SK-N-MC (cell line): ENCODE data around the gene EGR2.

Experiments
- DNase-seq: peaks from one replicate; pipeline ENCODE4 v3.0.0-alpha.2; 2011; ENCODE audit warnings: low read depth, low spot score
- H3K27ac ChIP-seq: fragments of 200-600 bp; sonication (generic); 2 replicates; pipeline ENCODE4 v1.5.1; 2016; ENCODE audit warnings: mixed run types
- H3K36me3 ChIP-seq: fragments of 200-600 bp; sonication (generic); 2 replicates; pipeline ENCODE4 v1.6.1; 2017; ENCODE audit warnings: antibody characterized with exemption, low read length, mixed read lengths; ENCODE audit not compliant: insufficient read depth
- H3K4me3 ChIP-seq: fragments of 200-600 bp; sonication (generic); 2 replicates; pipeline ENCODE4 v1.5.1; 2016
- H3K9ac ChIP-seq: fragments of 200-600 bp; sonication (generic); 2 replicates; pipeline ENCODE4 v1.8.0; 2017; ENCODE audit warnings: mixed run types, mixed read lengths; ENCODE audit not compliant: insufficient read length
- H3K9me3 ChIP-seq: fragments of 200-600 bp; sonication (generic); 2 replicates; pipeline ENCODE4 v1.6.1; 2017; ENCODE audit warnings: low read depth, mild to moderate bottlenecking, antibody characterized with exemption, low read length, moderate library complexity, mixed read lengths
- EZH2 ChIP-seq: fragments of 200-600 bp; sonication (generic); IDR thresholded peaks from one replicate; pipeline ENCODE4 v1.6.1; 2017; ENCODE audit warnings: antibody characterized with exemption
- FOXP2 ChIP-seq: optimal IDR thresholded peaks from 2 replicates; pipeline ENCODE3; 2011; ENCODE audit warnings: mild to moderate bottlenecking, moderate library complexity; ENCODE audit not compliant: insufficient read depth; ENCODE audit errors: extremely low read length, control extremely low read depth
- POLR2AphosphoS5 ChIP-seq: IDR thresholded peaks from 2 replicates; pipeline ENCODE4 v1.6.1; 2012; ENCODE audit warnings: mild to moderate bottlenecking, low read depth, low read length, borderline replicate concordance

EGR2 gene

DNA sequence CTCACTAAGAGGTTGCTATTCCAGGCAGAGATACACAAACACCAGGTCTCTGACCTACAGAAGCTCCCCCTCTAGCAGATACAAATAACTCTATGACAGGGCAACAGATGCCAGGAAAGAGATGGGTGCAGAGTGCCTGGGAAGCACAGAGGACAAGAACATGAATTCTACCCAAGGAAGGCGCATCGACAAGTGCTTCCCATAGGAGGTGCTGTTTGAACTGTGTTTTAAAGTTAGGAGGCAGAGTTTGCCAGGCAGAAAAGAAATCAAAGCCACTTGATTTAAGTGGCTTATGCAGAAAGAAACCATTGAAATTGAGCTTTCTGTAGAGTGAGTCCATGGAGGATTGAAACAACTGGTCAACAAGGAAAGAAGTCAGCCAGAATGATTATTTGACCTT lies 35.3 kb upstream of the EGR2 start:
- H3K36me3 ChIP-seq = no peaks in the 10 kb centered on the region
- no peak overlapping the region for H3K27ac ChIP-seq
- no peak overlapping the region for H3K9ac ChIP-seq
- H3K4me3 ChIP-seq = no peak overlapping the region
- no peaks in the 10 kb centered on the region for H3K9me3 ChIP-seq
- DNase-seq = no peak
- no peak for TF ChIP-seq POLR2AphosphoS5
- no peak for TF ChIP-seq FOXP2
- TF ChIP-seq EZH2 = no peak

- no peaks in the 10 kb centered on the region for H3K9me3 ChIP-seq
- H3K36me3 ChIP-seq = no peaks in the 10 kb centered on the region
- H3K27ac ChIP-seq = no peak overlapping the region
- DNase-seq = no peak
- TF ChIP-seq FOXP2 (no peak), POLR2AphosphoS5 (no peak), EZH2 (no peak)
- H3K4me3 ChIP-seq = no peak overlapping the region
- no peak overlapping the region for H3K9ac ChIP-seq
Measured at GRCh38 chr10:62850646-62851045, 34.5 kb upstream of the EGR2 start.

DNA sequence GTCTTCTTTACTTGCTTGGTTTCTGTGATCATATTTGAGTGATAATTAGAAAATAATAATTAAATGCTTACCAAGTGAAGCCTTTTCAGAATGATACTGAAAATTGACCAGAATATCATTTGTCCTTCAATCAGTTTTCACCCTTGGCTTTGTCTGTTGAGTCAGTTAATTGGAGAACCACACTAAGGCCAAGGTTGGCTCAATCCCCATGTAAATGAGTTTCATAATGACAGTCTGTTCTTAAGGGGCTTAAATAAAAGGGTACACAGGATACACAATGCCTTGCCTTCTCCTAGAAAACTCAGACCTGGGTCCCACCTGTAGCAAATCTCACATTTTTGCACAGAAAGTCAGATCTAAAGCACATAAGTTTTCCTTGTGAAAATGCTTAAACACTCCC lies 31.3 kb upstream of the EGR2 start:
- no peaks in the 10 kb centered on the region for H3K9me3 ChIP-seq
- no peak overlapping the region for H3K27ac ChIP-seq
- no peaks in the 10 kb centered on the region for H3K36me3 ChIP-seq
- H3K9ac ChIP-seq = no peak overlapping the region
- TF ChIP-seq EZH2 = no peak
- TF ChIP-seq FOXP2 = no peak
- no peak for TF ChIP-seq POLR2AphosphoS5
- no peak overlapping the region for H3K4me3 ChIP-seq
- DNase-seq = no peak

GRCh38 chr10:62844280-62845011 lies 28.3 kb upstream of the EGR2 start:
- no peak for DNase-seq
- Histone ChIP-seq H3K4me3 (no peak overlapping the region), H3K36me3 (no peaks in the 10 kb centered on the region), H3K27ac (no peak overlapping the region), H3K9ac (no peak overlapping the region), H3K9me3 (no peaks in the 10 kb centered on the region)
- no peak for TF ChIP-seq FOXP2
- TF ChIP-seq POLR2AphosphoS5 = no peak
- no peak for TF ChIP-seq EZH2

GRCh38 chr10:62843600-62843999 lies 27.4 kb upstream of the EGR2 start:
- TF ChIP-seq FOXP2 (no peak), EZH2 (no peak), POLR2AphosphoS5 (no peak)
- no peaks in the 10 kb centered on the region for H3K9me3 ChIP-seq
- H3K36me3 ChIP-seq = no peaks in the 10 kb centered on the region
- no peak overlapping the region for H3K27ac ChIP-seq
- DNase-seq = no peak
- no peak overlapping the region for H3K4me3 ChIP-seq
- no peak overlapping the region for H3K9ac ChIP-seq

DNA sequence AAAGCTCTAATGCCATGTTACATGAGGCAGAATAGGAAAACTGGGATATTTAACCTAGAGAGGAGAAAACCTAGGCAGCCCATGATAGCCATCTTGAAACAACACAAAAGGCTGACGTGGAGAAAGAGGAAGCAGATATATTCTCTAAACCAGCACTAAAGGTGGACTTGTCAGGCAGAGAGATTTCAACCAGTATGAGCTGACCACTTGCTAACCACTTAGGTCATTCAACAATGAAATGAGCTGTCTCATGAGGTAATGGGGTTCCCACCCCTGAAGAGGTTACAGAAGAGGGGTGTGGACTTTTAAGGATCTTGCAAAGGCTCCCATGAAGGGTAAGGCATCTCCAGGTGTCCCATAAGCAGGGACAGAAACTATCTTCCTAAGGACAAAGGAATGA lies 26.8 kb upstream of the EGR2 start:
- H3K9ac ChIP-seq = no peak overlapping the region
- DNase-seq = no peak
- no peaks in the 10 kb centered on the region for H3K9me3 ChIP-seq
- TF ChIP-seq POLR2AphosphoS5 (no peak), EZH2 (no peak), FOXP2 (no peak)
- H3K4me3 ChIP-seq = no peak overlapping the region
- H3K36me3 ChIP-seq = no peaks in the 10 kb centered on the region
- no peak overlapping the region for H3K27ac ChIP-seq

DNA sequence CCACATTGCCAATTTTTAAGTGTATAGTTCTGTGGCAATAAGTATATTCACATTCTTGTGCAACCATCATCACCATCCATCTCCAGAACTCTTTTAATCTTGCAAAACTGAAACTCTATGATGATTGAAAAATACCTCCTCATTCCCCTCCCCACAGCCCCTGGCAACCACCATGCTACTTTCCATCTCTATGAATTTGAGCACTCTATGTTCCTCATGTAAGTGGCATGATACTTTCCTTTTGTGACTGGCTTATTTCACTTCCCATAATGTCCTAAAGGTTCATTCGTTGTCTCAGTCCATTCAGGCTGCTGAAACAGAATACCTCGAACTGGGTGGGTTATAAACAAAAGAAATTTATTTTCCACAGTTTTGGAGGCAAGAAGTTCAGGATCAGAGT lies 23.4 kb upstream of the EGR2 start:
- TF ChIP-seq FOXP2 = no peak
- TF ChIP-seq EZH2 = no peak
- no peak for TF ChIP-seq POLR2AphosphoS5
- Histone ChIP-seq H3K9ac (no peak overlapping the region), H3K4me3 (no peak overlapping the region), H3K36me3 (no peaks in the 10 kb centered on the region), H3K27ac (no peak overlapping the region), H3K9me3 (no peaks in the 10 kb centered on the region)
- DNase-seq = no peak

- DNase-seq = no peak
Measured at GRCh38 chr10:62831346-62831745, 15.2 kb upstream of the EGR2 start.

DNA sequence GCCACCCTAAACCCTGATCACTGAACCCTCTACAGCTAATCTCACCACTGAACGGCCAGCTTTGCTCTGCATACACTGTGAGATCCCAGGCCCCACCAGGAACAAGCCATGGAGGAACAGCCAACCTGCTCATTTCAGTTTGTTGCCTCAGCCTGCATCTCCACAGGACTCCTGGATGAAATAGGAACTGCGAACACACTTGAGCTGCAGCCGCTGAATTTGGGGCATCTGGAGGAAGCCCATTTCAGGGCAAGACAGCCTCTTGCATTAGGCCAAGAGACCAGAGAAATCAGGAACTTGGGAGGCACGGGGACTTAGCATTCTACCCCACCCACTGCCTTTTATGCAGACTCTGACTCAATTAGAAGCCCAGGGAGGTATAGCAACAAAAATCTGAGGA lies 14.5 kb upstream of the EGR2 start:
- H3K9ac ChIP-seq = no peak overlapping the region
- no peak overlapping the region for H3K27ac ChIP-seq
- TF ChIP-seq POLR2AphosphoS5 (no peak), FOXP2 (no peak), EZH2 (no peak)
- H3K9me3 ChIP-seq = no peaks in the 10 kb centered on the region
- H3K4me3 ChIP-seq = no peak overlapping the region
- no peak for DNase-seq
- no peaks in the 10 kb centered on the region for H3K36me3 ChIP-seq

More at GRCh38 chr10:62831346-62831745, 15.2 kb upstream of the EGR2 start:
- Histone ChIP-seq H3K4me3 (no peak overlapping the region), H3K9ac (no peak overlapping the region), H3K36me3 (no peaks in the 10 kb centered on the region), H3K27ac (no peak overlapping the region), H3K9me3 (no peaks in the 10 kb centered on the region)
- TF ChIP-seq EZH2 = no peak
- no peak for TF ChIP-seq POLR2AphosphoS5
- no peak for TF ChIP-seq FOXP2
